Measurements from ENCODE around the gene SAP30BP. TPM values are rescaled to one million over a fixed set of nuclear protein-coding genes. Genes with fewer than 3 reads are reported as not detected.

SAP30BP gene
- total and polyA plus RNA-seq, 2 donors (not counting 3 experiments of a cell fraction or from before 2014, with no cell fraction given) = 116 to 151 TPM

GRCh38 chr17:75729351-75729750 is 62.2 kb downstream of the SAP30BP start:
- BruUV-seq (replicated peaks) = no TSS peak
- H3K36me3 ChIP-seq (ENCODE audit: control insufficient read depth in 2 of 2, extremely low read depth in 1 of 2, insufficient read depth in 2 of 2, low read length in 2 of 2) = no peaks in the 10 kb centered on the region
- no peak overlapping the region for H2AFZ ChIP-seq (ENCODE audit: low read depth, low read length)
- CTCF ChIA-PET = interaction anchor here (0.8 to 1.6 kb wide), 6 partner anchors 9 to 96 kb away, joined by 3 to 15 read pairs (median 4); partner anchors contain the start of gene SMIM5
- no peaks in the 10 kb centered on the region for H3K27me3 ChIP-seq (ENCODE audit: control insufficient read depth in 2 of 2, insufficient read depth in 2 of 2, low read length in 2 of 2)
- H3K4me1 ChIP-seq (ENCODE audit: control insufficient read depth, extremely low read depth, insufficient read depth, low read length) = no peaks in the 10 kb centered on the region
- dilution Hi-C loops (cut with MboI; ENCODE audit: extremely low pct_ligation_motif_present, low sequenced_read_pairs) = no loop called here
- DNase-seq (ENCODE audit: low read depth, low spot score) = no peak
- H3K9ac ChIP-seq (replicated peaks; ENCODE audit: extremely low read depth, insufficient read depth, low read length) = no peak overlapping the region
- H3K79me2 ChIP-seq (ENCODE audit: control insufficient read depth, insufficient read depth, low read length) = no peaks in the 10 kb centered on the region
- no peak overlapping the region for H3K4me2 ChIP-seq (ENCODE audit: insufficient read depth, low read length)
- no peaks in the 10 kb centered on the region for H4K20me1 ChIP-seq (replicated peaks; ENCODE audit: control insufficient read depth, extremely low read depth, insufficient read depth, low read length)
- H3K9me1 ChIP-seq (replicated peaks; ENCODE audit: control insufficient read depth, extremely low read depth, insufficient read depth, low read length) = no peaks in the 10 kb centered on the region
- no peak overlapping the region for H3K27ac ChIP-seq (ENCODE audit: insufficient read depth, low read depth, low read length)
- no peaks in the 10 kb centered on the region for H3K9me3 ChIP-seq (replicated peaks; ENCODE audit: control insufficient read depth, insufficient read depth, low read length)
- no peak overlapping the region for H3K4me3 ChIP-seq (replicated peaks in 1 of 3; ENCODE audit: insufficient read depth in 1 of 3, low read depth in 1 of 3, low read length in 3 of 3)
- no peak for FAIRE-seq
- intact Hi-C loops (cut with micrococcal nuclease) = no loop called here
- TF ChIP-seq POLR2AphosphoS5 (IDR thresholded peaks at IDR 0.05; ENCODE audit: insufficient read depth, low read depth, low read length) (no peak), JUN (IDR thresholded peaks at IDR 0.05; ENCODE audit: borderline replicate concordance, insufficient read depth, insufficient read length, low read depth) (no peak), MAX (IDR thresholded peaks at IDR 0.05; ENCODE audit: insufficient read depth, insufficient read length) (no peak), MYC (IDR thresholded peaks at IDR 0.05; ENCODE audit: low read depth, low read length) (no peak), POLR2A (IDR thresholded peaks at IDR 0.05; ENCODE audit: low read depth, low read length) (no peak), FOS (IDR thresholded peaks at IDR 0.05; ENCODE audit: borderline replicate concordance, insufficient read depth, low read length) (no peak), EZH2 (IDR thresholded peaks at IDR 0.05; ENCODE audit: borderline replicate concordance, low read depth, low read length, severe bottlenecking) (no peak), GATA2 (IDR thresholded peaks at IDR 0.05; ENCODE audit: insufficient read depth, insufficient read length, low read depth, low read length) (no peak)
- TF ChIP-seq, protein P1, sequence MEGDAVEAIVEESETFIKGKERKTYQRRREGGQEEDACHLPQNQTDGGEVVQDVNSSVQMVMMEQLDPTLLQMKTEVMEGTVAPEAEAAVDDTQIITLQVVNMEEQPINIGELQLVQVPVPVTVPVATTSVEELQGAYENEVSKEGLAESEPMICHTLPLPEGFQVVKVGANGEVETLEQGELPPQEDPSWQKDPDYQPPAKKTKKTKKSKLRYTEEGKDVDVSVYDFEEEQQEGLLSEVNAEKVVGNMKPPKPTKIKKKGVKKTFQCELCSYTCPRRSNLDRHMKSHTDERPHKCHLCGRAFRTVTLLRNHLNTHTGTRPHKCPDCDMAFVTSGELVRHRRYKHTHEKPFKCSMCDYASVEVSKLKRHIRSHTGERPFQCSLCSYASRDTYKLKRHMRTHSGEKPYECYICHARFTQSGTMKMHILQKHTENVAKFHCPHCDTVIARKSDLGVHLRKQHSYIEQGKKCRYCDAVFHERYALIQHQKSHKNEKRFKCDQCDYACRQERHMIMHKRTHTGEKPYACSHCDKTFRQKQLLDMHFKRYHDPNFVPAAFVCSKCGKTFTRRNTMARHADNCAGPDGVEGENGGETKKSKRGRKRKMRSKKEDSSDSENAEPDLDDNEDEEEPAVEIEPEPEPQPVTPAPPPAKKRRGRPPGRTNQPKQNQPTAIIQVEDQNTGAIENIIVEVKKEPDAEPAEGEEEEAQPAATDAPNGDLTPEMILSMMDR (IDR thresholded peaks at IDR 0.05; ENCODE audit: extremely low read depth in 1 of 2, insufficient read depth in 1 of 2, low read depth in 1 of 2, low read length in 2 of 2) = no peak
- POLR2A ChIA-PET = no interaction called here

All from endothelial cell of umbilical vein (primary cell).